ENCODE measurements around the gene SSBP2.

Gene SSBP2

GRCh38 chr5:81719743-81720345 is 31.1 kb downstream of the SSBP2 start:
- TF ChIP-seq FOXP2 (optimal IDR thresholded peaks at IDR 0.05; ENCODE audit: borderline replicate concordance, extremely low read depth, extremely low read length, insufficient read depth) (no peak), TAF1 (IDR thresholded peaks at IDR 0.05; ENCODE audit: borderline replicate concordance, insufficient read depth, low read length) (no peak), POLR2AphosphoS5 (IDR thresholded peaks at IDR 0.05; ENCODE audit: low read depth, low read length) (no peak), SIN3A (IDR thresholded peaks at IDR 0.05; ENCODE audit: borderline replicate concordance, insufficient read depth, low read length) (no peak), REST (IDR thresholded peaks at IDR 0.05; ENCODE audit: insufficient read depth in 1 of 2, low read depth in 2 of 2, low read length in 2 of 2) (no peak)

GRCh38 chr5:81718300-81718699 is 32.6 kb downstream of the SSBP2 start:
- TF ChIP-seq REST (IDR thresholded peaks at IDR 0.05; ENCODE audit: insufficient read depth in 1 of 2, low read depth in 2 of 2, low read length in 2 of 2) (no peak), FOXP2 (optimal IDR thresholded peaks at IDR 0.05; ENCODE audit: borderline replicate concordance, extremely low read depth, extremely low read length, insufficient read depth) (no peak), TAF1 (IDR thresholded peaks at IDR 0.05; ENCODE audit: borderline replicate concordance, insufficient read depth, low read length) (no peak), SIN3A (IDR thresholded peaks at IDR 0.05; ENCODE audit: borderline replicate concordance, insufficient read depth, low read length) (no peak), POLR2AphosphoS5 (IDR thresholded peaks at IDR 0.05; ENCODE audit: low read depth, low read length) (no peak)

- TF ChIP-seq SIN3A (IDR thresholded peaks at IDR 0.05; ENCODE audit: borderline replicate concordance, insufficient read depth, low read length) (no peak), FOXP2 (optimal IDR thresholded peaks at IDR 0.05; ENCODE audit: borderline replicate concordance, extremely low read depth, extremely low read length, insufficient read depth) (no peak), TAF1 (IDR thresholded peaks at IDR 0.05; ENCODE audit: borderline replicate concordance, insufficient read depth, low read length) (no peak), POLR2AphosphoS5 (IDR thresholded peaks at IDR 0.05; ENCODE audit: low read depth, low read length) (no peak), REST (IDR thresholded peaks at IDR 0.05; ENCODE audit: insufficient read depth in 1 of 2, low read depth in 2 of 2, low read length in 2 of 2) (no peak)
These were observed 33.0 kb downstream of the SSBP2 start for GRCh38 chr5:81717860-81718259.

- TF ChIP-seq SIN3A (IDR thresholded peaks at IDR 0.05; ENCODE audit: borderline replicate concordance, insufficient read depth, low read length) (no peak), TAF1 (IDR thresholded peaks at IDR 0.05; ENCODE audit: borderline replicate concordance, insufficient read depth, low read length) (no peak), POLR2AphosphoS5 (IDR thresholded peaks at IDR 0.05; ENCODE audit: low read depth, low read length) (no peak), REST (IDR thresholded peaks at IDR 0.05; ENCODE audit: insufficient read depth in 1 of 2, low read depth in 2 of 2, low read length in 2 of 2) (no peak), FOXP2 (optimal IDR thresholded peaks at IDR 0.05; ENCODE audit: borderline replicate concordance, extremely low read depth, extremely low read length, insufficient read depth) (no peak)
These were observed 33.7 kb downstream of the SSBP2 start for GRCh38 chr5:81717226-81717625.

Measured in PFSK-1 (cell line).